Choroid plexus epithelial cell (primary cell): ENCODE results near the gene SLX4.
A peak's percentile ranks its signal among the peaks of the same experiment; 100 is the strongest.

Experiments used
- DNase-seq: peaks from one replicate; pipeline ENCODE4 v3.0.0-alpha.2; 2010; ENCODE audit warnings: low read depth
- H3K4me3 ChIP-seq: 2 replicates; pipeline ENCODE4 v1.5.1; 2011; ENCODE audit warnings: low read depth, mild to moderate bottlenecking, control low read depth, low read length, moderate library complexity
- TF ChIP-seq, protein P1 (sequence below): conservative IDR thresholded peaks from 2 replicates; pipeline ENCODE4 v1.5.1; 2011; ENCODE audit warnings: low read depth, mild to moderate bottlenecking, control low read depth, inconsistent platforms, low read length, moderate library complexity

Gene SLX4

GRCh38 chr16:3541527-3542155, 69.8 kb downstream of the SLX4 start:
- no peak for DNase-seq
- TF ChIP-seq, protein P1, sequence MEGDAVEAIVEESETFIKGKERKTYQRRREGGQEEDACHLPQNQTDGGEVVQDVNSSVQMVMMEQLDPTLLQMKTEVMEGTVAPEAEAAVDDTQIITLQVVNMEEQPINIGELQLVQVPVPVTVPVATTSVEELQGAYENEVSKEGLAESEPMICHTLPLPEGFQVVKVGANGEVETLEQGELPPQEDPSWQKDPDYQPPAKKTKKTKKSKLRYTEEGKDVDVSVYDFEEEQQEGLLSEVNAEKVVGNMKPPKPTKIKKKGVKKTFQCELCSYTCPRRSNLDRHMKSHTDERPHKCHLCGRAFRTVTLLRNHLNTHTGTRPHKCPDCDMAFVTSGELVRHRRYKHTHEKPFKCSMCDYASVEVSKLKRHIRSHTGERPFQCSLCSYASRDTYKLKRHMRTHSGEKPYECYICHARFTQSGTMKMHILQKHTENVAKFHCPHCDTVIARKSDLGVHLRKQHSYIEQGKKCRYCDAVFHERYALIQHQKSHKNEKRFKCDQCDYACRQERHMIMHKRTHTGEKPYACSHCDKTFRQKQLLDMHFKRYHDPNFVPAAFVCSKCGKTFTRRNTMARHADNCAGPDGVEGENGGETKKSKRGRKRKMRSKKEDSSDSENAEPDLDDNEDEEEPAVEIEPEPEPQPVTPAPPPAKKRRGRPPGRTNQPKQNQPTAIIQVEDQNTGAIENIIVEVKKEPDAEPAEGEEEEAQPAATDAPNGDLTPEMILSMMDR: no peak
- H3K4me3 ChIP-seq: no peak overlapping the region

DNA sequence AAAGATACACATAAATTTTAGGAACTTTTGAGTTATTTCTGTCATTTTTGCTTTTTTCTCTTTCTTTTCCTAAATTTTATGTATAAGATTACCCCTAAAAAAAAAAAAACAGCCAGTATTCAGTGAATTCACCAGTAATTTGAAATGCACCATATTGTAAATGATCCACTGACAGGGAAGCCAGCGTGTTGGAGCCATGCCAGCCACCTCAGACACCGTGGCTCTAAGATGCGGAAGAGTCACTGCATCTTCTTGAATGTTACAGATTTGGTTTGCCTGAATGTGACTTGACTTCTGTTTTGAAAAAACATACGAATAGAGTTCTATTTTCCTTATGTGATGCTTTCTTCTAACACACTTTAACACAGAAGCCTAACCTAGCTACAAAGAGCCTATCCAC, 73.2 kb downstream of the SLX4 start:
- TF ChIP-seq, protein P1: no peak
- H3K4me3 ChIP-seq: no peak overlapping the region
- no peak for DNase-seq

DNA sequence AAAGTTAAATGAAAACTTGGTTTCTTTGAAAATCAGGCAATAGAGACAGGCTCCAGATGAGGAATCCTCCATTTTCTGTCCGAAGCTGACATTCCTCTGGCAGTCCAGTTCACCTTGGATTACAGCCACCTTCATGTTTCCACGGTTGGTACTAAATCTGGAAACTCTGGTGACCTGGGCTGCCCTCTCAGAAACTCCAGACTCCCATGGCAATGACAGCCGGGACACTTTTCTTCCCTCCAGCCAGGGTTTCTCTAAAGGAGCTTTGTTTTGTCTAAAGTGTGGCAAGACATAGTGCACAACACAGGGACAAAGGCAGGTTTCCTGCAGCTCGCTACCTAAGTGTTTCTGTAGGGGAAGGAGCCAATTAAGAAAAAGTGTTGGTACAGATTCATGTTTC, 74.6 kb downstream of the SLX4 start:
- TF ChIP-seq, protein P1: no peak
- H3K4me3 ChIP-seq: no peak overlapping the region
- peak; percentile 21 for DNase-seq

- peak; percentile 91 for DNase-seq
Observed at GRCh38 chr16:3536271-3536731, 75.1 kb downstream of the SLX4 start.

GRCh38 chr16:3534126-3534525, 77.3 kb downstream of the SLX4 start:
- no peak for DNase-seq
- no peak overlapping the region for H3K4me3 ChIP-seq
- TF ChIP-seq, protein P1: no peak

More at GRCh38 chr16:3536271-3536731, 75.1 kb downstream of the SLX4 start:
- TF ChIP-seq, protein P1: no peak
- no peak overlapping the region for H3K4me3 ChIP-seq

DNA sequence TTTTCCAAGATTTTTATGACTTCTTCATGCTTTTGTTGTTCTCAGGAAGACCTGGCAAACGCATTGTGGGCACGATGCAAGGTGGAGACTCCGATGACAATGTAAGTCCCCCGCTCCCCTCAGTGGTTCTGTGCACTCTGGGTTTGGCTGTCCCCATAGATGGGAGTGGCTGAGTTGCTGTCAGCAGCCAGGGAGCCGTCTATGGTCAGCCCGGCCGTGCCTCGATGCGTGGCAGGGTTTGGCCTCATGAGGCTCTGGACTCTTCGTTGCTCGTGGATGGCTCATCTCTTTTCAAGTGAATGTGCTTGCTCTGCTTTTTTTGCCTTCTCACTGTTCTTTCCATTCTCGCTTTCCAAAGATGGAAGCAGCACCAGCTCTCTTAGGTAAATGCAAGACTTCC, 78.7 kb downstream of the SLX4 start:
- TF ChIP-seq, protein P1: no peak
- DNase-seq: no peak
- H3K4me3 ChIP-seq: no peak overlapping the region
